Thyroid gland (tissue), 4 donors: Measurements from ENCODE around the gene KRT14. TPM values are rescaled to one million over a fixed set of nuclear protein-coding genes. Genes with fewer than 3 reads are reported as not detected.

ENCODE experiments used
- DNase-seq, 2 donors: peaks; one replicate each; pipeline ENCODE4 v3.0.0-alpha.2; 2019
- H3K27ac ChIP-seq, 3 donors: fragments of 200-600 bp; sonication (generic); 1 replicate in 2 of 3; 2 replicates in 1 of 3; pipeline ENCODE4 v1.5.1; 2016 to 2019; ENCODE audit warnings: mild to moderate bottlenecking in 1 of 3, moderate library complexity in 1 of 3
- H3K27me3 ChIP-seq: fragments of 200-600 bp; sonication (generic); one replicate; pipeline ENCODE4 v1.5.1; 2019
- H3K36me3 ChIP-seq, 2 donors: fragments of 200-600 bp; sonication (generic); one replicate each; pipeline ENCODE4 v1.5.1; 2016 to 2019
- H3K4me1 ChIP-seq, 2 donors: fragments of 200-600 bp; sonication (generic); one replicate each; pipeline ENCODE4 v1.5.1; 2017 to 2019
- H3K4me3 ChIP-seq, 3 donors: fragments of 200-600 bp; sonication (generic); replicated peaks in 1 of 3; 1 replicate in 2 of 3; 2 replicates in 1 of 3; pipeline ENCODE4 v1.5.1; 2016; ENCODE audit warnings: mild to moderate bottlenecking in 1 of 3
- H3K9me3 ChIP-seq: fragments of 200-600 bp; sonication (generic); one replicate; pipeline ENCODE4 v1.5.1; 2017
- POLR2A ChIP-seq, 2 donors: fragments of 450-650 bp; IDR thresholded peaks; one replicate each; pipeline ENCODE4 v1.6.1; 2017; ENCODE audit warnings: antibody characterized with exemption in 2 of 2, mild to moderate bottlenecking in 2 of 2, moderate library complexity in 1 of 2
- WGBS, 2 donors: methylation state at CpG; one replicate each; pipeline ENCODE4 v1.1.5; 2017; 5-methylcytosine and 5-hydroxymethylcytosine counted together
- intact Hi-C: fragments of 100-400 bp; cut with DNase I; formaldehyde crosslinking; loops from one replicate; pipeline ENCODE4 v1.15.1; 2023
- total RNA-seq, 4 donors: library from RNA; depleted of rRNA; stranded (reverse); fragments of >200 nt; gene quantifications; one replicate each; pipeline ENCODE4 v1.2.3, GENCODE V29; 2016
- TF ChIP-seq, protein P1 (sequence below), 6 experiments: fragments of 200-600 bp in 3 of 6; fragments of 450-650 bp in 3 of 6; sonication (generic) in 3 of 6; IDR thresholded peaks; one replicate each; pipeline ENCODE4 v1.5.1; 2016 to 2019; ENCODE audit warnings: antibody characterized with exemption in 6 of 6, mild to moderate bottlenecking in 2 of 6, inconsistent platforms in 1 of 6, moderate library complexity in 1 of 6

Gene KRT14
- total RNA-seq, 4 donors from 2014 or later, result 0.22 to 12.4 TPM; not detected in 2

DNA sequence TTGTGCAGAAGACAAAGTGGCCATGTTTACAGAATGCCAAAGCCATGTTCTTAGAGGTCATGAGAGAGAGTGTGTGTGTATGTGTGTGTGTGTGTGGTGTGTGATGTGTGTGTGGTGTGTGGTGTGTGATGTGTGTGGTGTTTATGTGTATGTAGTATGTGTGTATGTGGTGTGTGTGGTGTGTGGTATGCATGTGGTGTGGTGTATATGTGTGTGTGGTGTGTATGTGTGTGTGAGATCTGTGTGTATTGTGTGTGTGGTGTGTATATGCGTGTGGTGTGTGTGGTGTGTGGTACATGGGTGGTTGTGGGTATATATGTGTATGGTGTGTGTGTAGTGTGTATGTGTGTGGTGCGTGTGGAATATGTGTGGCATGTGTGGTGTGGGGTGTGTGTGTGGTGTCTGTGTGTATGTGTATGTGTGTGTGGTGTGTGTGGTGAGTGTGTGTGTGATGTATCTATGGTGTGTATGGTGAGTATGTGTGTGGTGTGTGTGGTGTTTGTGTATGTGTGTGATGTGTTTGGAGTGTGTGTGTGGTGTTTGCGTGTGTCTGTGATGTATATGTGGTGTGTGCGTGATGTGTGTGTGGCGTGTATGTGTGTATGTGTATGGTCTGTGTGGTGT, 45.9 kb upstream of the KRT14 start:
- 74 to 76% methylated on average over 5 of the region's 5 CpGs for WGBS, 2 donors
- Histone ChIP-seq H3K27me3 (no peaks in the 10 kb centered on the region), H3K4me1 (peaks cover 0 to 3% of the 10 kb centered on the region in 2 donors), H3K9me3 (no peaks in the 10 kb centered on the region), H3K36me3 (no peaks in the 10 kb centered on the region), H3K4me3 (no peak overlapping the region), H3K27ac (no peak overlapping the region)
- intact Hi-C loops, result no loop called here
- TF ChIP-seq, protein P1, sequence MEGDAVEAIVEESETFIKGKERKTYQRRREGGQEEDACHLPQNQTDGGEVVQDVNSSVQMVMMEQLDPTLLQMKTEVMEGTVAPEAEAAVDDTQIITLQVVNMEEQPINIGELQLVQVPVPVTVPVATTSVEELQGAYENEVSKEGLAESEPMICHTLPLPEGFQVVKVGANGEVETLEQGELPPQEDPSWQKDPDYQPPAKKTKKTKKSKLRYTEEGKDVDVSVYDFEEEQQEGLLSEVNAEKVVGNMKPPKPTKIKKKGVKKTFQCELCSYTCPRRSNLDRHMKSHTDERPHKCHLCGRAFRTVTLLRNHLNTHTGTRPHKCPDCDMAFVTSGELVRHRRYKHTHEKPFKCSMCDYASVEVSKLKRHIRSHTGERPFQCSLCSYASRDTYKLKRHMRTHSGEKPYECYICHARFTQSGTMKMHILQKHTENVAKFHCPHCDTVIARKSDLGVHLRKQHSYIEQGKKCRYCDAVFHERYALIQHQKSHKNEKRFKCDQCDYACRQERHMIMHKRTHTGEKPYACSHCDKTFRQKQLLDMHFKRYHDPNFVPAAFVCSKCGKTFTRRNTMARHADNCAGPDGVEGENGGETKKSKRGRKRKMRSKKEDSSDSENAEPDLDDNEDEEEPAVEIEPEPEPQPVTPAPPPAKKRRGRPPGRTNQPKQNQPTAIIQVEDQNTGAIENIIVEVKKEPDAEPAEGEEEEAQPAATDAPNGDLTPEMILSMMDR (IDR thresholded peaks at IDR 0.05), result no peak
- no peak for TF ChIP-seq POLR2A (IDR thresholded peaks at IDR 0.05)
- no peak for DNase-seq

DNA sequence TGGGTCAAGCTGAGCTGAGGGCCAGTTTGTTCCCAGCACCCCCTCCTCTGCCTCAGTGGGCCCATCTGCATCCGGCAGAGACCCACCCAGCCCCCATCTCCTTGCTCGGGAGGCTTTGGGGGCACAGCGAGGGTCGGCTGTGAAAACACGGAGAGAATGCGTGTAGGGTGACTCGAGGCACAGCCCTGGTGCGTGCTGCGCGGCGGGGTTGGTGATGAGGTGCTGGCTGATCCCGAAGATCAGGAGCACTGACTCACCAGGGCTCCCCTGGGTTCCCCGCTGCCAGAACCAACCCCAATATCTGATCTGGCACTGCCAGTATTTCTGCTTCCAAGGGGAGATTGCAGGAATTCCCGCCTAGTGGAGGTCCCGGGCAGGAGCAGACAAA, 45.2 kb upstream of the KRT14 start:
- intact Hi-C loops, result no loop called here
- no peak for TF ChIP-seq POLR2A (IDR thresholded peaks at IDR 0.05)
- TF ChIP-seq, protein P1 (IDR thresholded peaks at IDR 0.05), result no peak
- 86 to 90% methylated on average over 13 to 15 of the region's 15 CpGs for WGBS, 2 donors
- H3K27me3 ChIP-seq, result no peaks in the 10 kb centered on the region
- H3K36me3 ChIP-seq, result no peaks in the 10 kb centered on the region
- DNase-seq, result no peak
- H3K4me3 ChIP-seq, result no peak overlapping the region
- H3K27ac ChIP-seq, result no peak overlapping the region
- no peaks in the 10 kb centered on the region for H3K9me3 ChIP-seq
- H3K4me1 ChIP-seq, result peaks cover 0 to 3% of the 10 kb centered on the region in 2 donors

DNA sequence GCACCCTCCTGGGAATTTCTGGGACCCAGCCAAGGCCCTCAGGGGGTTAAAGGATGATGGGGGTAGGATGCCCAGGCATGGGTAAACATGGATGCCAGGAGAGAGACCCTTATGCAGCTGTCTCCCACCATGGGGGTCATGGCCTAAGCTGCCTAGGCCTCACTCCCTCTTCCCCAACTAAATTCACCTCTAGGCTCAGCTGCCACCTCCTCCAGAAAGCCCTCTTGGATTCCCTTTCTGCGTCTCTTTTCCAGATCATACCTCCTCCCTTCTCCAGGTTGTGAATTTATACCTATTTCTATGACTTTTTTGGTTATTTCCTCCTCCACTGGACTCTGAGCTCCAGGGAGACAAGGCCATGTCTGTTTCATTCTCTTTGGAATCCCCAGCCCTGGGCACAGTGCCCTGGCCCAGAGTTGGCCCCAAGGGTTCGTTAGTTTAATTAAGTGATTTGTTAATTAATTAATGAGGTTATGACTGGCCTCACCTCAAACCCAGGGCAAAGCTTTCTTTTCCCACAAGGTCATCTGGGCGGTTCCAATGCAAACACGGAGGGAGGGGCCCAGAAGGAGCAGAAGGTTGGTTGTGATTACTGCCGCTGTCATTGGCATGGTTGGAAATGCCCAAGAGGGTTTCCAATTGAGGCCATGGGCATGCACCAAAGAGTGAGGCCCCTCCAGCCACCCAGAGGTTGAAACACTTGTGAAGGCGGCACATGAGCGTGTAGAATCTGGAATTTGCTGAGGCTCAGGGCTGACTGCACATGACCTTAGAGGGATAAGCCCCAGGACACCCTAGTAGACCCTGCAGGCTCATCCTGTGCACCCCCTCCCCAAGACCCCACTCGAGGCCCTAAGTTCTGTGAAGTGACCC, 44.6 kb upstream of the KRT14 start:
- H3K4me3 ChIP-seq, result no peak overlapping the region
- 82 to 87% methylated on average over 7 to 8 of the region's 8 CpGs for WGBS, 2 donors
- no peaks in the 10 kb centered on the region for H3K36me3 ChIP-seq
- no peak overlapping the region for H3K27ac ChIP-seq
- TF ChIP-seq POLR2A (IDR thresholded peaks at IDR 0.05), result no peak
- TF ChIP-seq, protein P1 (IDR thresholded peaks at IDR 0.05), result no peak
- DNase-seq, result no peak
- no peaks in the 10 kb centered on the region for H3K9me3 ChIP-seq
- peaks cover 0 to 3% of the 10 kb centered on the region in 2 donors for H3K4me1 ChIP-seq
- intact Hi-C loops, result no loop called here
- no peaks in the 10 kb centered on the region for H3K27me3 ChIP-seq

DNA sequence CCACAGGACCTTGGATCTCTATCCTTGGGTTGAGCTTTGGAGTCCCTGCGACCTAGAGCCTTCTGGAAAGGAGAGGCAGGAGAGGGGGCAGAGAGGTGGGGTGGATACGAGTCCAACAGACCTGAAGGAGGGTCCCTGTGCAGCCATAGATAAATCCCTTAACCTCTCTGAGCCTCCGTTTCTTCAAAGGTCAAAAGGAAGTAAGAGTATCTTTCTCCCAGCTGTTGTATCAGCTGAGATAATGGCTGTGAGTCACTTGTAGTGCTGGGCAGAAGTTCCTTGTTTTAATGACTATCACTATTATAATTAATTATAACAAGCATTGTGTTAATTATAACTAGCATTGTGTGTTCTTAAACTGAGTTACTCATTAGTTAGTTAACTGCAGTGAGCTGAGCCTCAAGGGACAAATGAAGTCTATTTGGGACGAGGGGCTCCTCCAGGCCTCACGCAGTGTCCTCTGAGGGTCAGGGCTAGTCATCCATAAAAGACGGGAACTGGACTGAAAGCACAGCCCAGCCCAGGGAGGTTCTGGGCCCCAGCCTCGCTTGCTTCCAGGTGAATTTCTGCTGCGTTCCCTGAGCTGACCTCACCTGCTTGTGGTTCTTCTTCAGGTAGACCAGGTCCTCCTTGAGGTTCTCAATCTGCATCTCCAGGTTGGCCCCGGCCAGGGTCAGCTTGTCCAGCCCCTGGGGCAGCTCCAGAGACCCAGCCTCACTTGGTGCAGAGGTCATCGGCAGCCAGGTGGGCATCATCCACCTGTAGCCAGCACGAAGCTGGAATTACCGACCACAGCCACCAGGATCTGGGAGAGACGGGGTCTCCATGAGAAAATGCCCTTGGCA, 43.4 kb upstream of the KRT14 start:
- Histone ChIP-seq H3K27ac (no peak overlapping the region), H3K4me3 (no peak overlapping the region), H3K9me3 (no peaks in the 10 kb centered on the region), H3K36me3 (no peaks in the 10 kb centered on the region), H3K27me3 (no peaks in the 10 kb centered on the region), H3K4me1 (peaks cover 0 to 2% of the 10 kb centered on the region in 2 donors)
- WGBS, 2 donors, result 80 to 87% methylated on average over 12 of the region's 13 CpGs
- intact Hi-C loops, result no loop called here
- DNase-seq, result no peak
- TF ChIP-seq, protein P1 (IDR thresholded peaks at IDR 0.05), result no peak
- TF ChIP-seq POLR2A (IDR thresholded peaks at IDR 0.05), result no peak
